Measurements from ENCODE around the gene BPHL.
A peak's percentile ranks its signal among the peaks of the same experiment; 100 is the strongest.

Gene BPHL

DNA sequence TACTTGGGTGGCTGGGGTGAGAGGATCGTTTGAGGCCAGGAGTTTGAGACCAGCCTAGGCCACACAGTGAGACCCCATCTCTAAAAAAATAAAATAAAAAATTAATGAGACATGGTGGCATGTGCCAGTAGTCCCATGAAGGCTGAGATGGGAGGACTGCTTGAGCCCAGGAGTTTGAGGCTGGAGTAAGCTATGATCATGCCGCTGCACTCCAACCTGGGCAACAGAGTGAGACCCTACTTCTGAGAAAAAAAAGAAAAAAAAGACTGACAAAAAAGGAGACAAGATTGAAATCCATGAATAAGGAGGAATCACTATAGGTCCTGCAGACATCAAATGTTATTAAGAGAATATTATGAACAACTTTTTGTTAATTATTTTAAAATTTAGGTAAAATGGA lies 23.7 kb upstream of the BPHL start:
- TF ChIP-seq ZFX (IDR thresholded peaks at IDR 0.05; ENCODE audit: borderline replicate concordance), result no peak
- TF ChIP-seq, protein P1, sequence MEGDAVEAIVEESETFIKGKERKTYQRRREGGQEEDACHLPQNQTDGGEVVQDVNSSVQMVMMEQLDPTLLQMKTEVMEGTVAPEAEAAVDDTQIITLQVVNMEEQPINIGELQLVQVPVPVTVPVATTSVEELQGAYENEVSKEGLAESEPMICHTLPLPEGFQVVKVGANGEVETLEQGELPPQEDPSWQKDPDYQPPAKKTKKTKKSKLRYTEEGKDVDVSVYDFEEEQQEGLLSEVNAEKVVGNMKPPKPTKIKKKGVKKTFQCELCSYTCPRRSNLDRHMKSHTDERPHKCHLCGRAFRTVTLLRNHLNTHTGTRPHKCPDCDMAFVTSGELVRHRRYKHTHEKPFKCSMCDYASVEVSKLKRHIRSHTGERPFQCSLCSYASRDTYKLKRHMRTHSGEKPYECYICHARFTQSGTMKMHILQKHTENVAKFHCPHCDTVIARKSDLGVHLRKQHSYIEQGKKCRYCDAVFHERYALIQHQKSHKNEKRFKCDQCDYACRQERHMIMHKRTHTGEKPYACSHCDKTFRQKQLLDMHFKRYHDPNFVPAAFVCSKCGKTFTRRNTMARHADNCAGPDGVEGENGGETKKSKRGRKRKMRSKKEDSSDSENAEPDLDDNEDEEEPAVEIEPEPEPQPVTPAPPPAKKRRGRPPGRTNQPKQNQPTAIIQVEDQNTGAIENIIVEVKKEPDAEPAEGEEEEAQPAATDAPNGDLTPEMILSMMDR (IDR thresholded peaks at IDR 0.05), result no peak
- no peak overlapping the region for H3K27ac ChIP-seq

DNA sequence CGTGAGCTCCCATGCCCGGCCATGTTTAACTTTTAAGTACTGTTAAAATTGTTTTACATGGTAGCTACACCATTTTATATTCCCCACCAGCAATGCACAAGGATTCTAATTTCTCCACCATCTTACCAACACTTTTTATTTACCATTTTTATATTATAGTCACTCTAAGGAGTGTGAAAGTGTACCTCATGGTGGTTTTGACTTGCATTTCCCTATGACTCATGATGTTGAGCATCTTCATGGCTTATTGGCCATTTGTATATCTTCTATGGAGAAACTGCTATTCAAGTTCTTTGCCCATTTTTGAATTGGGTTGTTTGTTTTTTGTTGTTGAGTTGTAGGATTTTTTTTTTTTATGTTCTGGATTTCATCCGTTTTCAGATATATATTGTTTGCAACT lies 15.6 kb upstream of the BPHL start:
- TF ChIP-seq, protein P1 (IDR thresholded peaks at IDR 0.05), result no peak
- no peak for TF ChIP-seq ZFX (IDR thresholded peaks at IDR 0.05; ENCODE audit: borderline replicate concordance)
- H3K27ac ChIP-seq, result no peak overlapping the region

DNA sequence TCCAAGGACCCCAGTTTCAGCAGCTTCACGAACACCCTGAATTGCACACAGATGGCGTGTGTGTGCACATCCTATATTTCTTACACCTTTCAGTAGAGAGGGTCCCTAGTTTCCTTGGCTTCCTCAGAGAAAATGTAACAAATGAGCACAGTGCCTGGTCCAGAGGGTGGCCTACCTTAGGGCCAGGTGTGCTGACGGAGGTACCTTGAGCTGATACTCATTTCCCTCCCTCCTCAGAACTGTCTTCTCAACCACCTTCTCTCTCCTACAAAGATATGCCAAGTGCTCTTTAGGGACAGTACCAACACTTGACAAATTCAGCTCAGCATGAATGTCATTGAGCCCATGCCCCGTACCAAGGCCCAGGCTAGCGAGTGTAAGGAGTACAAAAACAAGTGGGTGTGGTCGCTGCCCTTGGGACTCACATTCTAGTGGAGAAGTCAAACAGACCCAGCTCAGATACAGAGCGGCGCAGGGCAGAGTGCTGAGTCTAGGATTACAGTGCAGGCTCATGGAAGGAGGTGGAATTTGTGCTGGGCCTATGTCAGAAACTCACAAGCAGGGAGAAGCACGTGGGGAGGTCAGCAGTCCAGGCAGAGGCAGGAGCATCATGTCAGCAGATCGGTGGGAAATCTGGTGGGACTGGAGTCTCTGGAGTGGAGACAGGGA lies 9.6 kb upstream of the BPHL start:
- H3K27ac ChIP-seq, result no peak overlapping the region
- TF ChIP-seq, protein P1 (IDR thresholded peaks at IDR 0.05), result no peak
- no peak for TF ChIP-seq ZFX (IDR thresholded peaks at IDR 0.05; ENCODE audit: borderline replicate concordance)

DNA sequence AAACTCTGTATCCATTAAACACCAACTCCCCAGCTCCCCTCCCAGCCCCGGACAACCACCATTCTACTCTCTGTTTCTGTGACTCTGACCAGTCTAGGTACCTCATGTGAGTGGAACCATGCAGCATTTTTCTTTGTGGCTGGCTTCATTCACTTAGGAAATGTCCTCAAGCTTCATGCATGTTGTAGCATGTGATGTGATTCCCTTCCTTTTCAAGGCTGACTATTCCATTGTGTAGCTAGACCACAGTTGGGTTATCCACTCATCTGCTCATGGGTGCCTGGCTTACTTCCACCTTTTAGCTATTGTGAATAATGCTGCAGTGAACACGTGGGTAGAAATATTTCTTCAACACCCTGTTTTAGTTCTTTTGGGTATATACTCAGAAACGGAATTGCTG lies 8.8 kb upstream of the BPHL start:
- no peak for TF ChIP-seq ZFX (IDR thresholded peaks at IDR 0.05; ENCODE audit: borderline replicate concordance)
- TF ChIP-seq, protein P1 (IDR thresholded peaks at IDR 0.05), result no peak
- H3K27ac ChIP-seq, result no peak overlapping the region

DNA sequence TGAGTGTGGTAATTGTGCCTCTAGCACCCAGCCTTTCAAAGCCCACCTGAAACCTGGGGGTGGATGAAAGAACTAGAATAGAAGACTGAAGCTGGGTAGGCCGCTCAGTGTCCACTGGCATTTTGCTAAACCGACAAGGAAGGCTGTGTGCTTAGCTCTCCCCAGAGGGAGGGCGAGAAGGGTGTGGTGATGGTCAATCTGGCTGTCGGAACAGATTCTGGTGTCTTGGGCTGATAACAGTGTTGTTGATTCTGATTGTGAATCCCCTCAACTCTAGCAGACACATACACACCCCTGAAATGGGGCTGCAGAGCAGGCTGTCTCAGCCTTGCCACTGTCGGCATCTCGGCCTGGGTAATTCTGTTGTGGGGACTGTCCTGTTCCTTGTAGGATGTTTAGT lies 4.1 kb upstream of the BPHL start:
- TF ChIP-seq, protein P1 (IDR thresholded peaks at IDR 0.05), result no peak
- no peak for TF ChIP-seq ZFX (IDR thresholded peaks at IDR 0.05; ENCODE audit: borderline replicate concordance)
- no peak overlapping the region for H3K27ac ChIP-seq

DNA sequence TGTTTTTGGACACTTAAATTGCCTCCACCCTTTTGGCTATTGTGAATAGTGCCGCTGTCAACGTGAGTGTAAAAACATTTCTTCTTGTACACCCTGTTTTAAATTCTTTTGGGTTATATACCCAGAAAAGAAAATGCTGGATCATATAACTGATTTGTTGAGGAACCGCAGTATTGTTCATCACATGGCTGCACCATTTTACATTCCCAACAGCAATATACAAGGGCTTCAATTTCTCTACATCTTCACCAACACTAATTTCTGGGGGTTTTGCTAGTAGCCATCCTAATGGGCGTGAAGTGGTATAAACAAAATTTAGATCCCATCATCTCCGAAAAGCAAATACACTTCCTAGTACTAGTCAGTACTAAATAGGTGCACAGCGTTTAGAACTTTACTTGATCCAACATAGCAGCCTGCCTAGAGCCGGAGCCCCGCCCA lies 579 bp upstream of the BPHL start:
- TF ChIP-seq ZFX (IDR thresholded peaks at IDR 0.05; ENCODE audit: borderline replicate concordance), result no peak
- TF ChIP-seq, protein P1 (IDR thresholded peaks at IDR 0.05), result no peak

DNA sequence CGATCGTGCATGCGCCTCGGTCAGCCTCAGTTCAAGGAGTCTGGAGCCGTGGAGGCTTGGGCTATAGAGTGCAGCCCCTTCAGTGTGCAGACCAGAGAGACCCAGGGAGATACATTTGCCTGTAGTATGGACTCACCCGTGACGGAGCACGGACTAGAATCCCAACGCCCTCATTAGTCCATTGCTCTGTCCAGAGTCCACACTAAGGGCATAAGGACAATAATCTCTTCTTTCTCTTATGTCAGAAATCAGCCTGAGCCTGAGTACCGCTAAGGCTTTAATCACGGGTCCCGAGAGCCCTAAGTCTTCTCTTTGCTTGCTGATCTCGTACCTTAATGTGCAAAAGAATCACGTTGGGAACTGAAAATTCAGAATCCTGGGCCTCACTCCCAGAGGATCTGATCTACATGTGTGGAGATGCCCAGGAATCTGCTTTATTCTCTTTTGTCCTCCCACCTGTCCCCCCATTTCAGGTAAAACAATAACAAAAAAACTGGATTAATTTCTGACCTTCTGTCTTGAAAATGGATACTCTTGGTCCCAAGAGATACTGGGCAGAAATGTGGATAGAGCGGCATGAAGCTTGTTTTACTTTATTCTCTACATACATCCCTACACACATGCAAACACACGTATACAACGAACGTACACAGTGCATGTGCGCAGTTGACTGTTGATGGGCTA lies 671 bp downstream of the BPHL start:
- peak overlapping the region; percentile 92 for H3K27ac ChIP-seq

More for the DNA sequence above, 579 bp upstream of the BPHL start:
- H3K27ac ChIP-seq, result peak overlapping the region; percentile 92

More for the DNA sequence above, 671 bp downstream of the BPHL start:
- no peak for TF ChIP-seq ZFX (IDR thresholded peaks at IDR 0.05; ENCODE audit: borderline replicate concordance)
- TF ChIP-seq, protein P1 (IDR thresholded peaks at IDR 0.05), result no peak

Data from 22Rv1 (cell line).